NCI-H2081 (cell line): ENCODE measurements around the gene EDAR.

Experiments used
- DNase-seq, 2 experiments: peaks; one replicate each; lab custom pipeline; 2025; lab: John Stamatoyannopoulos, UW

Gene EDAR

DNA sequence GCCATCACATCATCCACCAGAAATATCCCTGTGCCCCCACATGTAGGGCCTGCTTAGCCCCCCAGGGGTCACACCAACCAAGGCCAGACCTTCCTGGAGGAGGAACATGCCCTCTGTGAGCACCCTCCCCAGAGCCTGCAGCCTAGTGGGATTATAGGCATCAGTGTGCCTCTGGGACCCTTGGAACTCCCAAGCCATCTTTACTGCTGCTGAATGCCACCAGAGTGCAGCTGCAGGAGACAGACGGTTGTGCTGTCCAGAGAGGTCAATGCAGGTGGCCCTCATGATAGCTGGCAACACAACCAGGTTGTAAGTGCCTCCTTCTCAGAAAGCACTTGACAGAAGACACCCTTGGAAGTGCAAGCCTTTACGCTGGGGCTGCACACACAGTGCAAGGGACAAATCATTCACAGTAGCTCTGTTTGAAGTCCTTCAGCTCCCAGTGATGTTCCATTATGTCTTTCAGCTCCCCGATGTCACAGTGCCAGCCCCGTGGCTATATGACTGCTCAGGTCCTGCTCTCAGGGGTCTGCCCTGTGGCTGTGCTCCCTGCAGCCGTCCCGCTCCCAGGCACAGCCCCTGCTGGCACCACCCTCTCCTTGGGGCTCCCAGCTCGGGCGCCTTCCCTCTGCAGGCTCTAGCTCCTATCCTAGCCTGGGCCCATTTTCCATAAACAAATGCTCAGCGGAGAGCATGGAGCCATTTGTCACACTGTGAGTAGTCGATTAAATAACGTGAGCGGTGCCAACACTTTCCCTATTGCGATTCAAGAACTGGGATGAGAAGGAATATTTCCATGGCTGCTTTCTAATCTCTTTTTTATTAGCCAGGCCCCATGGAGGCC, 65.1 kb downstream of the EDAR start:
- no peak for DNase-seq

DNA sequence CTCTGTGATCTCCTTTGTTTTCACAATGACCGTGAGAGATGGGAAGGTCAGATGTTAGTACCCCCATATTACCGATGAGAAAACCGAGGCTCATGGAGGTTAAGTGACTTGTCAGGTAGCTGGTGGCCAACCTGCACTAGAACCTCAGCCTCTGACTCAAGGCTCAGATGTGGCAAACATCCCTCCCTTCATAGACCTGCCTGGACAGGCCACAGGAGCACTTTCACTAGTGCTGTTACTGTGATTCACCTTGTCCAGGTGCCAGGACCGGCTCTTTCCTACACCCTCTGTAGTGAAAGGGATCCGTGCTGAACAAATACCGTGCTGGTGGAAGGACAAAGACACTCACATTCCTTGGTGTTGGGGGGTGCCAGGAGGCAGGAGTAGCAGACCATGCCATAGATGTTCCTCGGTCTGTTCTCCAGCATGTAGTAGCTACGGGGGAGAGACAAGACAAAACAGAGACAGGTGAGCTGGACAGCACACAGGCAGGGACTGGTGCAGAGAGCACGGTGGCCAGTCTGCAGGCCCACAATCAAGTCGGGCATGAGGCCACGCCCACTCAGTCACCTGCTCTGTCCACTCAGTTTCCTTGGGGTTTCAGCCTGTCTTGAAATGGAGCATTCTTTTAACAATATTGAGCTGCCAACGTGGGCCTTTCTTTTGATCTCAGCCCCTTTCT, 65.9 kb downstream of the EDAR start:
- DNase-seq = no peak

DNA sequence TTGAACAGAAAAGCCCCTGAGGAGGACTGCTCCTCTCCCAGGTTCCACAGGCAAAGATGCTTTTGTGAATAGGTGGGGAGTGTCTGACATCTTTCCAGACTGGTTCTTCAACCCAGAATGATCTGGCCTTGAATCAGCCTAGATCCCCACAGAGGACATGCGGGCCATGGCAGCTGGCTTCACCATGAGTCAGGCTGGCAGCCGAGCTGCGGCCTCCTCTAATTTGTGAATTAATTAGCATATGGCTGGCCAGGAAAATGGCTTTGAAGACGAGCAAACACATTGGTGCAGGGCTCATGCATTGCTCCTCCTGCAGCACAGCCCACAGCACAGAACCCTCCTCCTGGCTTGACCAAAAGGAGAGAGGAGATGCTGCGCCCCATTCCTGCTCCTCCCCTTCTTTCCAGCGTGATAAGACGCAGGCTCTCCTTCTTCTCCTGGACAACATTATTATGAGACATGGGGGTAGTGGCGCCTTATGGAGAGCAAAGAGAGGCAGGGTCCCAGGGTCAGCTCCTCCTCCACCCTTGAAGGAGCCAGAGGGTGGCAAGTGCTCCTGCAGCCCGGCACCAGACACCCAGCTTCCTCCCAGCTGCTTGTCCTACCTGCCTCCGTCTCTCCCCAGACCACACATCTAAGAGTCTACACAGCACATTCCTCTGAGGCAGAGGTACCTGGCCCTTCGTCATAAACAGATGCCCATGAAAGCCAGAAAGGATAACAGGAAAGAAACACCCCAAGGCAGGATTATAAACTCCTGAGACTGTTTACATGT, 66.7 kb downstream of the EDAR start:
- no peak for DNase-seq

DNA sequence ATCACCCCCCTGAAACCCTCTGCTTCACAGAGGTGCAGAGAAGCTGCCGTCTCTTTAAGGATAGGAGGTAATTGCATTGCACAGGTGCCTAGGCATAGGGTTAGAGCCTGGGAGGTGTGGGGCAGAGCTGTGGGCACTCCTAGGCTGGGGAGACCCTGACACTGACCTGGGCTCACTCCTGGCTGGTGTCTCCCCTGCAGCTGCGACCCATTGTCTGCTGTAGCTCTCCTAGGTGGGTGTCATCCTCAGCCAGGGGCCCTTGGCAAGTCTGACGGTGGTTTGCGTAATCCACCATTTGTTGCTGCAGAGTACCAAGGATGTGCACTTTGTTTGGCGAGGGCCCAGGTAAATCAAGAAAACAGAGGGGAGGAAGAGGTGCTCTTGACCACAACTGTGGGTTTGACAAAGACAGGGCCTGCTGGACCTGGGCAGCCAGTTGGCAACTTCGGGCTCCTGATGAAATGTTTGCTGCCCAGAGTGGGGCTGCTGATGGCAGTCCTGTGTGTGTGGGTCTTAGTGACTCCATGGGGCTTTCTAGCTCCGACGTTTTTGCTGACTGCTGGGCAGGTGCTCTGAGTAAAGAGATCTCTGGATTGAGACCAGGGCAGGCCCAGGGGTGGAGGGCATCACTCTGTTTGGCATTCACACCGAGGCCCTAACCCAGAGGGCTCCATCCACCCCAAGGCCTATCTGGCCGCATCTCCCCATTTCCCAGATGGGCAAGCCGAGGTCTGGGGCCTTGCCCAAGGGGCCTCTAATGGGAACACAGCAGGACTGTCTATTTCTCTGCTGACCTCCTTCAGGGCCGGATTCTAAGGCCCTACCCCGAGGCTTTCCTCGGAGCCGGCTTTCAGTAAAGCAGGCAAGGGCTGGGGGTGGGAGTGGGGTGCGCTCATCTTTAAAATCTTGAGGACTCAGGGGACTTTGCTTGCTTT, 67.7 kb downstream of the EDAR start:
- no peak for DNase-seq

DNA sequence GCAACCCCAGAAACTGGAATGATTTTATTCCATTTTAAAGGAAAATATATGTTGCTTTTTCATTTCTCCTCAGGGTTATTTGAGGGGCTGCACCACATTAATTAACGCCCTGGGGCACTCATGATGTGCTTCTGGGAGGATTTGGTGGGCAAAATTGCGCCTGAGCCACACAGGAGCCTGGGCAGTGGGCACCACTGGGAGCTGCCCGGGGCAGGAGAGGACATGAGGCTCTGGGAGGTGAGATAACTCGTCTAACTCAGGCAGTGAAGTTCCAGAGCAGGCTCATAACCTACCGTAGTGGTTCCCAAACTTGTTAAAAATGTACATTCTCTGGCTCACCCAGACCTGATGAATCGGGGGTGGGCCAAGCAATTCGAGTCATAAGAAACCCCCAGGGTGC, 68.3 kb downstream of the EDAR start:
- DNase-seq = no peak

DNA sequence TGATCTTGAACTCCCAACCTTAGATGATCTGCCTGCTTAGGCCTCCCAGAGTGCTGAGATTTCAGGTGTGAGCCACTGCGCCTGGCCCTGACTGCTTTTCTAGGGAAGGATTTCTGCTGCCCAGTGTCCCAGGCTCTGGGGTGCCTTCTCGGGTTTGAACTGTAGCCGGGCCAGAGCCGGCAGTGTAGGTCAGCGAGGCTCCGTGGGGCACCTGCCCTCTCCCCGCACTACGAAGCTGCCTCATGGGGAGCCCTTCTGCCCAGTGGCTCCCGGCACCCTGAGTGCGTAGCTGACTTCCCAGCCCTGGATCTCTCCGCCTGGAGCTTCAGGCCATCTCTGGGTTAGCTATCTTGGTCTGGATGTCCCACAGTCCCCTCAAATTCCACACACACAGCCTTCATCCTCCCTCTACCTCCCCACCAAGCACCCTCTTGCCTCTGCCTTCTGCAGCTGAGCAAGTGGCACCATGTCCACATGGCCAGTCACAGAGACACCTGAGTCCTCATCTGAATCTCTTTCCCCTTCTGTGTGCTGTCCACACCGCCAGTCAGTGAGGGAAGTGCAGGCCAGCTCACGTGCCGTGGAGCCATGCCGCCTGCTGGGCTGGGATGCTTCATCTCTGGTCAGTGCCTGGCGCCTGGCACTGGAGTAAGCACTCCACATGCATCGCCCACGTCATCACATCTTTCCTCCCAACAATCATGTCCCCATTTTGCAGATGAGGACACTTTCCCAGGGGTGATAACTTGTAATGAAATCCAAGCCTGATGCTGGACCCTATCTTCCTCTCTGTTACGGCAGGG, 69.2 kb downstream of the EDAR start:
- no peak for DNase-seq

DNA sequence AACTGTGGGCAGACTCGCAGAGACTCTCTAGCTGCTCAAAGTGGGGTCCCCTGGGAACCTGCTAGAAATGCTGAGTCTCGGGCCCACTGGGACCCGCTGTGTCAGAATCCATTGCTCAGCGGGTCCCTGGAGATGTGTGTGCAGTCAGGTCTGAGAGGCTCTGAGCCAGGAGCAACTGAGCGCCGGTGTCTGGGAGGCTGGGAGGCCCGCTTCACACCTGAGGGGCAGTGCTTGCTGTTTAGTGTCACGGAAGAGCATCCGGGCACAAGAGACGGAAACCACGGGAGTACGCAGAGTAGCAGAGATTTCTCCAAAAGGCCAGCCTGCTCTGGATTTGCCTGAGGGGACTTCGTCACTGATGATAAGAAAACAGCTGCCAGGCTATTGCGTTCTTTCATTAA, 70.1 kb downstream of the EDAR start:
- no peak for DNase-seq

DNA sequence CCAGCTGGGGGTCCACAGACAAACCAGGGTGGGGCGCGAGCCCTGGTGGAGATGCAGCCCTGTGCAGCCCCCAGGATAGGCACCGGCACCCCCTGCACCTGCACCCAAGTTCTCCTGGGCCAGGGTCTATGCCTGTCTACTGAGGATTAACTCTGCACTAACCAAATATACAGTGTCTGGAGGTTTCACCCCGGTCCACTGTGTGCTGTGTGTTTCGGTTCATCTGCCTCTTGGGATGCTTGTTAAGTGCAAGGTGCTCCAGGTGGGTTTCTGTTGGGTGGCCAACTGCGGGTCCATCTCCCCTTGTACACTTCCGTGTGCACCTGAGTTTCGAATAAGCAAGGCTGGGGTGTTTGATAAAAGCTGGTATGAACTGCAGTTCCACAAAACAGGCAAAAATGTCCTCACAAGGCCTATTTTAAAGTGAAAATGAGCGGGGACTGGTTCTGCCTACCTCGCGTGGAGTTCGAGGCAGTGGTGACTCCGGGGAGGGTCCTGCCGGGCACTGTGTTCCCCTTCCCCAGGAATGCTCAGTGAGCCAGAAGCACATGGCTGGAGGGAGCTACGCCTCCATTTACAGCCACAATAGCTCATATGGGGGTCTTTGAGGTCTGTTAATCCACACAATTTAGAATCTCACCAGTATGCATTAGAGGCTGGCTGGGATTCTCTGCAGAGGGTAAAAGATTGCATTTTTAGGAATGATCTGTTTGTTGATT, 70.7 kb downstream of the EDAR start:
- DNase-seq = no peak

DNA sequence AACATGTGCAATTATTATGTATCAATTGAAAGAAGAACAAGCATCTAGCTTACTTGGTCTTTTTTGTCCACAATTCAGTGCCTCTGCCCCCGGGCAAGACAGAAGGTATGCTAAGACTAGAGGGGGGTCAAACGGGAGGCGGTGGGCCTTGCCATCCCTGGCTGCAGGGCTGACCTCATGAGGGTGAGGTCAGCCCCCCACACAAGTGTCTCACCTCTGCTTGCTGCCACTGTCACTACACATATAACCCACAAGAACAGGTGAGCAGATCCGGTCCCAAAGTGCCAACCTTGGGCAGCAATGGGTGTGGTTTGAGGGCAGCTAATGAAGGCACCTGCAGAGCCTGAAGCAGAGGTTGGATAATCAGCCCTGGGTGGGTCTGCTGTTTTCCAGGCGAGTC, 71.5 kb downstream of the EDAR start:
- no peak for DNase-seq

DNA sequence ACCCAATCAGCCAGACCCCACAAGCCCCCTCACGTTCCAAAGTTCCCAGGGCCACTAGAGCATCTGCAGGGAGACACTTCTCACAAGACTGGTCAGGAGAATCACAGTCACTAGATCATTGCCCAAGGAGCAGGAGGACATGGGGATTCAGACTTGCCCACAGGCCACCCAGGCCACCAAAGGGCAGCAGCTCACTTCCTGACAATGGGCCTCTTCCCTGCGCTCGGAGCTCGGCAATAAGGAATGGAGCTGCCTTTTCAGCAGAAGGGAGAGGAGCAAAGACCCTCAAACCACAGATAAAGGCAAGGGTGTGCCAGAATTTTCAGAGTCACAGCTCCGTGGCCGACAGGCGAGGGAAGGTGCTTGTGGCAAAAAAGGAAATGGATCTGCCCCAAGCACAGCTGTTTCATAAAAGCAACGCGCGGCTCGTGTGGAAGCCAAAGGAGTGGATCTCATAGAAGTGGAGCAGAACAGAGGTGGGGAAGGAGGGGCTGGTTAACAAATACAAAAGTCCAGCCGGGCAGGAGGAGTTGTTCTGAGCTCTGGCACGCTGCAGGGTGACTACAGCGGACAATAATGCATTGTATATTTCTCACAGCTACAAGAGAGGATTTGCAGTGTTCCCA, 72.1 kb downstream of the EDAR start:
- DNase-seq = no peak

DNA sequence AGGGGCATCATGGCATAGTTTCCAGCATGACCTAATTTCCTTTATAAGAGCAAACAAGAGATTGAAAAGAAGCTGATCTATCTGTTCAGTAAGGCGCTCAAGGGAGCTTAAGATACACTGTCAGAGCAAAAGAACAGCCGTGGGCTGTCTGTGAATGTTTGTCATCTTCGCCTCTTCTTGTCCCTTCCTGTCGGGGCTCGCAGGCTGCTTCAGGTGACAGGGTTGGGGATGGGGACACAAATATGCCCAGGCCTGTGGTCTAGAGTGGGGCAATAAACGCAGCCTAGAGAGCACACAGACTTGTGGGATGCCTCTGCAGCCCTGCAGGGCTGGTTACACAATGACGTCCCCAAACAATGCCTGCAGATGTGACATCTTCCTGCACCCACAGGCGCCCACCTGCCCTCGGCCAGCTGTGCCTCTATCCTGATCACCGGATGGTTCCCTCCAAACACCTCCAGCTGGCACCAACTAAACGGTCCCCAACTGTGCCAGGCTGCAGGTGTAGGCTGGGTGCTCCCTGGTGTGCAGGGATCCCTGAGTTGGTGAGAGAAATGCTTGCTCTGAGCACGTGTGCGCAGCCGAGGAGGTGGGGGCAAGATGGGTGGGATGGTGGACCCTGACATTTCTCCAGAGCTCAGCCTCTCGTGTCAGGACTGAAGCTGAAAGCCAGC, 72.8 kb downstream of the EDAR start:
- DNase-seq = peak; percentile 48 to 77

DNA sequence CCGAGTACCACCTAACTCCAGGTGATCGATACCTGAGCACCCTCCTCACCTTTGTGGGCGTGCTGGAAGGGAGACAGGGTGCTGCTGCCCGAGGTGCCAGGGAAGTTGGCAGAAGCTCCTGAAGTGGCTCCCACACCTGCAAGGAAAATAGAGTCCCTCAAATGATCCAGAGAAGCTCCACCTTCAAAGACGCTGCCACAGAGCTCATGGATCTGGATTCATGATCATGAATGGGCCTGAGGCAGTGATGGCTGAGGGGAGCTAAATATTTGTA, 76.5 kb downstream of the EDAR start:
- DNase-seq = no peak

DNA sequence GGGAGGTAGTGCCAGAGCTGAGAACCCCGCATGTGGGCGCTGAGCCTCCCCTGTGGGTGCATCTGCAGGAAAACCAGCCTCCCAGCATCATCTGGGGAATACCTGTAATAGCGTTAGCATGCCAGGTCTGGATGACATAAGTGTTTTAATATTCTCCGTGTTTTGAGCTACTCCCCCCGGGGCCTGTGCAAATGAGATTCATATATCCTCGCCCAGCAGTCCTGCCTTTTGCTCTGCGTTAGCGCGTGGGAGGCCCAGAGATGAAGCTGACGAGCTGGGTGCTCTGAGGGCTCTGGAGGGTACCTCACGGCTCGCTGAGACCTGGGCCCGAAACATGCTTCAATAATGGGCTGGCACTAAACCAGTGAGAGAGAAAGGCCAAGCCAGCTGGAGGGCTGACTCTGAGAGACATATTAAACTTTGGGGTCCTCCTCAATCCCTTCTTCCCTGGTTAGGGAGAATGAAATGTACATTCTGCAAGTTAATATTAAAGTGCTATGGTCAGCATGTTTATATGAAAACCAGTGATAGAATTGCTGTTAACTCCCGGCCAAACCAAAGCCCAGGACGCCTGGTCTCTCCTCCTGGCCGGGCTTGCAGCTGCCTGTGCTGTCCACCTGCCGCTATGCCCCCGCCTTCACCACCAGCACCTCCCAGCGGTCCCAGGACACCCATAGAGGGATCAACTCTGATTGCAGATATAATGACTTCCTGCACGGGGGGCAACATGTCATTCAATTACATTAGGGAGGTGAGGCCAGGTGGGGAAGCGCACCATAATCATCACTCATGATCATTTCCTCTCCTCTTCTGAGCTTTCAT, 77.0 kb downstream of the EDAR start:
- peak in 1 of 2 experiments; percentile 28 for DNase-seq

DNA sequence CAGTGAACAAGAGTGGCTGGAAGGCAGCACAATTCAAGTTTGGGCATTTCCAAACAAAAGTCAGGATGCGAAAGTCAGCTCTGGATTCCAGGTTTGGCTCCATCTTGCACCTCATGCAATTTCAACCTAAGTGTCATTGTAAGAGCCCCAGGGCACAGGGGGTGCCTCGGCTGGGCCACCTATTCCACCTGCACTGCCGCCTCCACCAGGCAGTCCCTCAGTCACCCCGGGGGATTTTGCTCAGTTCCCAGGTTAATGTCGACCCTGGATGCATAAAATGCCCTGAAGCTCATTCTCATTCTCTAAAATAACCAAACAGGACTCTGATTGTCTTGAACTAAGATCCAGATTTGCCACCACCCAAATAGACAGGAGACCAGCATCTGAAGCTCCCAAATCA, 77.6 kb downstream of the EDAR start:
- no peak for DNase-seq

DNA sequence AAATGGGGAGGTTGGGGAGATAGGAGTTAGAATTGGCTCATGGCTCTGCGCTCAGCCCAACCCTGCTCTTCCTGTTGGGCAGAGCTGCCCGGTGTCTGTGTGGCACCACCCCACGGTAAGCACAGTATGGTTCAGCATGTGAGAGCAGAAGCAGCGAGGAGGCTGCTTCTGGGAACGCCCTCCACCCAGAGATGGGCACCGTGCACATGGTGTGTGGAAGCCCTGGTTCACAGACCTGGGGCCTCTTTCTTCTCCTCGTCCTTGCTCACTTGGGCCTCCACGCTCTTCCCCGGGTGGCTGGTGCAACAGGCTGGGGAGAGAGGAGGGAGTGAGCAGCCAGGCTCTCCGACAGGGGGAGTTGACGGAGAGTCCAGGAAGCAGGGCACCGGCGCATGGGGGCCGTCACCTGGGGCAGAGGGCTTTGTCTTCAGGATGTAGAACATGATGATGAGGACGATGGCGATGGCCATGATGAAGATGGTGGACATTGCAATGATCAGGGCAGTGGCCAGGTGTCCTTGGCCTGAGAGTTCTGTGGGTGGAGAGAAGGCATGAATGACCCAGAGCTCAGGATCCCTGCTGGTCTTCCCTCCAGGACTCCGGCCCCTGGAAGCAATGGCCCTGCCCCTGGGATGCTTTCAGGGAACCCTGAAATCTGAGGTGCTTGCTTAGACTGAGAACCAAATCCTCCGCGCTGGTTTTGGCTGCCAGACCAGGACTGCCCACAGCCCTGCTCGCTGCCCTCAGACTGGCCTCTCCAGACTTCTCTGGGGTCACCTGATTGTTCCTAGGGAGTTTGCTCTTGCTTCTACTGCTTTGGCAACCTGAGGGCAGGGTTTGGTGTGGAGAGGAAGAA, 78.3 kb downstream of the EDAR start:
- no peak for DNase-seq

DNA sequence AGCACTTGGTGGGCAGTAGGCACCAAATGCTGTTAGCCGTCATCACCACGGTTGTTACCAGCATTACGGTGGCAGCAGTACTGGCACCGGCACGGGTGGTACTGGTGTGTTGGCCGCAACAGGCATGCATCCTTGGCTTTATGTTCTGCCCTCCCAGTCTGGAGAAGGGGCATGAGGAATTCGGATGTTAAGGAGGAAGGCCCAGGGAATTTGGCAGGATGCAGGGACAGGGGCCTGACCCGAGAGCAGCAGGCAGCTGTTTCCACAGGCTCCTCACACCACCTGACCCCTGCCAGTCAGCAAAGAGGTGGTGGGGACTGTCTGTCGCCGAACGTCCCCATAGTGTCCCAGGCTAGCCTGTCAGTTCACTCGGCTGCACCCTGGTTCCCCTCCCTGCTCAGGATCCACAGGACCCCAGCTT, 79.0 kb downstream of the EDAR start:
- no peak for DNase-seq

DNA sequence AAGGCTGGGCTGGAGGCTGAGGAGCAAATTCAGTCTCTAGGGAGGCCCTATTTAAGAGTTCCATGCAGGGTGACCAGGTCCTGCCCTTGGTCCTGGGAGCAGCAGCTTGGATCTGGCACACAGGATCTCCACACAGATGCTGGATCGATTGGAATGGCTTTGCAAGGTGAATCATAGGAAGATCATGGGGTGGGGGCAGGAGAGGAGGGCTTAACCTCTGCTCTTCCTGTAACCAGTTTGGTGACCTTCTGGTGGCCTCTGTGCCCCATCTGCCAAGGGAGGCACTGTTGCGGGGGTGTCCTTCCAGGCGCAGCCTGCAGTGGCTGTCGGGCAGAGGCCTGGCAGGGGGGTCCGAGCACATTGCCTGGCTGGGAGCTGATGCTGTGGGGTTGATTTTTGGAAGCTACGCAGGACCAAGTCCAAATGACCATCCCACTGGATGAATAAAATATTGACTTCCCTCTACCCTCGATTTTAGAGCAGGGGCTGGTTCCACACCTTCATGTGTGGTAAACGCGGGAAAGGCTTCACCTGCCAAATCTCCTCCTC, 79.7 kb downstream of the EDAR start:
- DNase-seq = no peak
